G401.6 (cell line): ENCODE measurements around the gene RNF8.

Experiments used
- FAIRE-seq: peaks from 2 replicates; lab custom pipeline; 2012; peaks lifted over from hg19 to GRCh38; lab: Jason Lieb, UNC

RNF8 gene

GRCh38 chr6:37359039-37359438 is 5.3 kb downstream of the RNF8 start:
- no peak for FAIRE-seq

- no peak for FAIRE-seq
Observed at GRCh38 chr6:37362101-37362828, 8.5 kb downstream of the RNF8 start.

DNA sequence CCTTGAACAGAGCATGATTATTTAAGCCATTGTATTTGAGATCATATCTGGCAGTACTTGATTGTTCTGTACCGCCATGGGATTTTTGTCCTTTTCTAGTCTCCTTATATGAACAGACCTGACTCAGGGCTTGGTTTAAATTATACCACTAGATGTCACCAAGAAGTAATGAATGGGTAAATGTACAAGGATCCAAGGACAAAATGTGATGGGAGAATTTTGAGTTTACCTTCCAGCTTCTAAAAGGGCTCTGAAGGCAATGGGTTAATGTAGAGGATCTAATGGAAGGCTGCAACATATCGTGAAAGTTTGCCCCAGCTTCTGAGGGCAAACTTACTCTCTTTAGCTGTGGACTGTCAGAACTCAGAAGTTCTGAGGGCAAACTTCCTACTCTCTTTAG is 12.0 kb downstream of the RNF8 start:
- peak; percentile 91 for FAIRE-seq

DNA sequence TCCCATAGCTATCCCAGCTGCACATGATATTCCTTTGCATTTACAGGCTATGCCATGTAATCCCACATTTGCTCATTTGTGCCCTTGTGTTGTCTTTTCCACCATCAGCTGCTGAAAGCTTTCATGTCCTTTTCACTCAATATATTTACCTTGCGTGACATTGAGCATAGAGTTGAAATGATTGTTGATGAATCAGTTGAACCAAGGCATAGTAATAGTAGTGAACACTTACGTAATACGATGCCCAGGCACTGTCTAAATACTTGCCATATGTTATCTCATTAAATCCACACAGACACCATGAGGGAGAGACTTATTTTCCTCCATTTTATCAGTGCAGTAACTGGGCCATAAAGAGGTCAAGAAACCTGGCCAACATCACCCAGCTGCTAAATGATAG is 13.1 kb downstream of the RNF8 start:
- no peak for FAIRE-seq

DNA sequence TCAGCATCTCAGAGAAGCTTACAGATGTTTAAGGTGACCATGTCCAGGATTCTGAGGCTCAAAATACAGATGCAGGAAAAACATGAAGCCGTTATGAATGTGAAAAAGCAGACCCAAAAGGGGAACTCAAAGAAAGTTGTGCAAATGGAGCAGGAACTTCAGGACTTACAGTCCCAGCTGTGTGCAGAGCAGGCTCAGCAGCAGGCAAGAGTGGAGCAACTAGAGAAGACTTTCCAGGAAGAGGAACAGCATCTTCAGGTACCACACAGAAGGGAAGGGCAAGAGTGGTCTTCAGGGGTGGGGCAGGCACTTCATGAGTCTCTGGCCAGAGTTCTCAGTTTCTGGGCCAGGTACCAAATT is 15.2 kb downstream of the RNF8 start:
- no peak for FAIRE-seq

DNA sequence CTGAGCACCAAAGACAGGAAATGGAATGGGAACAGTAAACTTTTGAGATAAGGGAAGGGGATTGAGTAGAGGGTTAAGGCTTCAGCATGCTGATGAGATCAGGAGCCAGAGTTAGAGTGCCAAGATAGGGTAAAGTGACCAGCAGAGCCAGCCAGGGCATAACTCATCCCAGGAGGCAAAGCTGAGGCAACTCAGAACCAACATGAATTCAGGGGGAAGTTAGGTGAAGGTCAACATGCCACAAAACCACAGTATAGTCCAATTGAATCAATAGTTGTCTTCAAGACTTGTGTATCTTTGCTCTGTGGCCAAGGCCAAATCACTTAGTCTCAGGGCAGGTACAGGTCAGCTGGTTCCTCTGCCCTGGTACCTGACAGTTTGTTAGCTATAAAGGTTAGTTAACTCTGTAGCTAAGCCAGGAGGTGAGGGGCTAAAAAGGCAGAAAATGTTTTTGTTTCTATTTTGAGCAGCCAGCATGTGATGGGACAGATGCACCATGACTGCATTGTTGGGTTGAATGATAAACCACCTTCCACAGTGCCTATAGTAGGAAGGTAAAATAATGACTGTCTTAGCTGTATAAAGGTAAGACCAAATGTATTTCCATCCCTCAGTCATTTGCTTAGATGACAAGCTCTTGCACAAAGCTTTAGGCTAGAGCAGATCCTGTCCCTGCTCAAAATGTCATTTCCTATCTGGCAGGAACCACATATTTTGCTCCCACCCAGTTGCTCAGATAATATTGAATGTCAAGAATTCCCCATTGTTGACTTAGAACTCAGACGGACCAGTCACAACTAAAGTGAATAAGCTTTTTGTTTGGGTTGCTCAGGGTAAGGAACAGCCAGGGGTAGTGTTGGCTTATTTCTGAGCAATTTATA is 15.8 kb downstream of the RNF8 start:
- no peak for FAIRE-seq

DNA sequence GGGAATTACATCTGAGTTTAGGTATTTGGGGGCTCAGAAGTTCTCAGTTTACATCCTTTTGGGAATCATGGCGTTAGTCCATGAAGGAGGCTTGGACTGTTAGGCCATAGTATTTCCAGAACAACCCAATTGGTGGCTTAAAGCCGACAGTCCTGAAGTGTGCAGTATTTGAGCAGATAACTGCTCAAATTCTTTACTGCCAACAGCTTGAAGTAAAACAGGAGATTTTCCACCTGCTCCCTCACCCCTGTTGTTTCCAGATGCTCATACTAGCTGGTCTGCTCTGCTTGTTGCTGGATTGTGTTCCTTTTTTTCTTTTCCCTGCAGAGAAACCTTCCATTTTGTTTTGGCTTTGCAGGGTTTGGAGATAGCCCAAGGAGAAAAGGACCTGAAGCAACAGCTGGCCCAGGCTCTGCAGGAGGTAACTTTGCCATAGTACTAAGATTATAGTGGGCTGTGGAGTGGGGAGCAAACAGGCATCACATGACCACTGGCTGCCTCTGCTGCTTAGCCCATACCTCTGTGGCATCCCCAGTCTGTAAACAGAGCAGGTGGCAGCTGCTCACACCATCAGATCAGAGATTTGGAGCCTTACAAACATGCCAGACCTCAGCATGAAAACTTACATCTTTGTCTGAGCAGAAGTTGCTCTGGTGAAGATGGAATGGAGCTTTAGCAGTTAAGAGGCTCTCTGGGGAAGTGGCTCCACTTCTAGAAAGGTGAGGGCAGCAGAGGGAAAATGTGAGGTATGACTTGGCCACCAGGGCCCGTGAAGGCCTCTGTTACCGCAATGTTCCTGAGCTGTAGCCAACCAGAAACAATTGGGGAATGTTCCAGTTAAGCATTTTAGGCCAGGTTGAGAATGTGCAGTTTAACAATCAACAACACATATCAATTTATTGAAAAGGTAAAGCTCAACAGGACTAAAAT is 17.6 kb downstream of the RNF8 start:
- no peak for FAIRE-seq

DNA sequence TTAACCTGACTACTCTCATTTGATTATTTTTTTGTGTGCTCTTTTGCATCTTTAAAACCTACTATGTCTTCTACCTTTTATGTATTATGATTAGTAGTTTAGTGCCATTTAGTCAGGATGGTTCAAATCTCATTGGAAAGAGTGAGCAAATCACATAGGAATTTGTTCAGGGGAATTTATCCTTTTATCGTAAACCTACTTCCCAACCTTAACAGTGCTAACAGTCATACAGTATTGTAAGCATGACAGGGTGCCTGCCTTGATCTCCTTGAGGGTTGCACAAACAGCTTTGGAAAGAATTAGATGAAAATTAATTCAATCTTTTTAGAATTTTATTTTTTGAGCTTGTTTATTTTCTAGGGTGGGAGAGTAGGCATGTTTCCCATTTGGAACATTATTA is 18.3 kb downstream of the RNF8 start:
- FAIRE-seq = no peak

GRCh38 chr6:37373822-37374471 is 20.2 kb downstream of the RNF8 start:
- no peak for FAIRE-seq

GRCh38 chr6:37375376-37375775 is 21.6 kb downstream of the RNF8 start:
- no peak for FAIRE-seq

DNA sequence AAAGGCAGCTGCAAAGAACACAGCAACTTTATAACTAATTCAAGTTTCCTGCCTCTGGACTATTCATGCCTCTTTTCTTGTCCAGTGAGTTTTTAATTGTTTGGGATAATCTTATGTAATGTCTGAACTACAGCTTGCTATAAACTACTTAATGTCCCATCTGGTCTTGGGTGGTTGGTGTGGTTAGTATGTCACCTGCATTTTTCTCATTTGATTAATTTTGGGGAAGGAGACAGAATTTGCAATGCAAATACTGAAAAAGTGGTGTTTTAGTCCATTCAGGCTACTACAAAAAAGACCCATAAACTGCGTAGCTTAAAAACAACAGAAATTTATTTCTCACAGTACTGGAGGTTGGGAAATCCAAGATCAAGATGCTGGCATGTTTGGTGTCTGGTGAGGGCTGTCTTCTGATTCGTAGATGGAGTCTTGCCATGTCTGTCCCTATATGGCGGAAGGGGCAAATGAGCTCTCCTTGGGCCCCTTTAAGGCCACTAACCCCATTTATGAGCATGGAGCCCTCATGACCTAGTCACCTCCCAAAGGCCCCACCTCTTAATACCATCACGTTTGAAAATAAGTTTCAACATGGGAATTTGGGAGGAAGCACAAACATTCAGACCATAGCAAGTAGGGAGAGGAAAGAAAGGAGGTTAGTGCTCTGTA is 22.4 kb downstream of the RNF8 start:
- no peak for FAIRE-seq

DNA sequence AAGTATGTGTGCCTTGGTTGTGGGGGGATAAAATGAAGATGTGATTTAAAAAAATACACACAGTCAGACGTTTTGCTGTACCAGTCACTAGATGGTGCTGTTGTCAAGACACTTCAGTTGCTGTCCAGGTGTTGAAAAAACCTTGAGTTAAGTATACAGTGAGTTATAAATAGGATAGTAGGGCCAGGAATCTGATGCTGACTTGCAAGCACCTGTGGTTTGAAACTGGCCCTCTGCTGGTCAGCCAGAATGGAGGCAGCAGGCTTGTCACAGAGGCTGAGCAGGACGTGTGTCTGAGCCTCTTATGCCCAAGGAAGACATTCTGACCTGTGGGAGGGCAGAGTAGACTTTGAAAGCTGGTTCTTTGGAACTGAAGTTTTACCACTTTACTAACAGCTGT is 27.8 kb downstream of the RNF8 start:
- FAIRE-seq = peak; percentile 85

DNA sequence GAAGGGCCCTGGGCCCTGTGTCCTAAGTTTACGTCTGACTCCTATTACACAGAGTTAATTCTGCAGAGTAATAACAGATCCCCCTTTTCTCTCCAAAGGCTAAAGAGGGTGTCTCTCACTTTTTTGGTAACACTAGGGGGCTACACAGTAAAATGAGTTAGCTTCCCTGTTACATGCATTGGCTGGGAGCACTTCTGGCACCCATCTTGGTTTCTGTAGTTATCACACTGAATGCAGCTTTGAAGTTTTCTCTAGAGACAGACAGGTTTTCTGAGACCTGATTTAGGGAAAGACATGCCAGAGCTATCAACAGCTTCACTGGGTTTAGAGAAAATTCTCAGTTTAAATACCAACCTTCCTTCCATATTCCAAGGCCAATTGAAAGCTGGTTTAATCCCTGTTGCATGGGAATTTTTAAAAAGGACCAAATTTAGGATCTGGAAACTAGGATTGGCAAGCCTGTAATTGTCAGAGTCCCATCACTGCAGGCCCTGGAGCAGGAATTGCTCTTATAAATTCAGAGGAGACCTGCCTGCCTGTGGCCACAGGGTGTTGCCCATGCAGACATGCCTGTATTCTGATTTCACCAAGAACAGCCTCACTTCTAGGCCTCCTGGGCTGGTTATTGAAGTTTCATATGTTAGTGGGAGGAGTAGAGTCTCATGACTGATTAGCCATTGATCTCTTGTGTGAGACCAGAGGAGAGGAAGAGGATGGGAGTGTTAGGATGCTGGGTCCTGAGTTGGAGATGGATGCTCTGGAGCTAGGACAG is 29.4 kb downstream of the RNF8 start:
- no peak for FAIRE-seq

- no peak for FAIRE-seq
Observed at GRCh38 chr6:37388578-37388977, 34.8 kb downstream of the RNF8 start.

DNA sequence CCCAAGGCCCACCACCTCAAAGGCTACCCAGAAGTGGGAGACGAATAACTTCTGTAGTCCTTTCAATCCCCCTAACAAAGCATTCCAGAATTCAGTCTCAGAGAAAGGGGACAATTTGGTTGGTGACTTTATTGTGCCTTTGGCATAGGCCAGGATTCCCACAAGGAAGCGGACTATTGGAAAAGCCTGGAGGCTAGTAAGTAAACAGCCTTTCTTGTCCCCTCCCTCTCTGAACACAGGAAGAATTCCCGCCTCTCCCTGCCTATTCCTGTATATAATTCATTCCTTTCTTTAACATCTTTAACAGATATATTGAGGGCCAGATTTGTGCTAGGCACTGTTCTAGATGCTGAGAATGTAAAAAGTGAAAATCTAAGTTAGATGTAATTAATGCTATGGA is 36.1 kb downstream of the RNF8 start:
- FAIRE-seq = no peak

- FAIRE-seq = no peak
Observed at GRCh38 chr6:37391120-37391519, 37.3 kb downstream of the RNF8 start.

DNA sequence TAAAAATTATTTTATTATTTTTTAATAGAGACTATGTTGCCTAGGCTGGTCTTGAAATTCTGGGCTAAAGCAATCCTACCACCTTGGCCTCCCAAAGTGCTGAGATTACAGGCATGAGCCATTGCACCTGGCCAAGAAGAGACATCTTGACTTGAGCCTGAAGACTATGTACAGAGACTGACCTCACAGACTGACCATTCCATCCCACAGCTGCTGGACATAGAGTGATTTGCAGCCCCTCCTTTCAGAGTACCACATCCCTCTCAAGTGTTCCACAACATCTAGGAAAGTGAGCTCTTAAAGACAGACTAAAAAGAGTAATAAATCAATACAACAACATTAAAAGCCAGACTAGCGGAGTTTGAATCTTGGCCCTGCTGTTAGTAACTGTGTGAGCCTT is 39.0 kb downstream of the RNF8 start:
- FAIRE-seq = no peak

DNA sequence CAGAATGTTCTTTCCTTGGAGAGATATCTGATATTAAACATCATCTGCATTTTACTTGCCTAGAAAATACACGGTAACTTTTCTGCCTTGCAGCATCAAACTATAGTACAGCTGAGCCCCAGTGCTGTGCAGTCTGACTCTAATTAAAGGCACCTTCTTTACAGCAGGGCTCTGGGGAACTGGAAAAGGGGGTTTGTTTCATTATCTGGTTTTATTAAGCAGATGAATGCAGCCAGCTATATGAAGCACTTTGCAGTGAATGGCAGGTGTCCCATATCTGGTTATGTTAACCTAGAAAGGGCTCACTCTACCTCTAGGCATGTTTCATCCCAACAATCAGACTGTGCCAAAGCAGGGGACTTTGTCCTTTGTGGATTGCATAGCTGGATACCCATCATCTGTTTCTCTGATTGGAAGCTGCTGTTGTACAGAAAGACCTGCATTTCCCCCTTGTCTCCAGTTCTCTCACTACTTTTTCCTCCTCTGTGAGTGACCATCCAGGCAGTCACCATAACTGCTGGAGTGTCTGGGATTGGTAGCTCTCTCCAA is 39.7 kb downstream of the RNF8 start:
- FAIRE-seq = no peak

- no peak for FAIRE-seq
Observed at GRCh38 chr6:37396571-37397180, 42.9 kb downstream of the RNF8 start.

- FAIRE-seq = no peak
Observed at GRCh38 chr6:37399131-37399530, 45.3 kb downstream of the RNF8 start.
